Measurements from ENCODE around the gene EPN2.
A peak's percentile ranks its signal among the peaks of the same experiment; 100 is the strongest.

Gene EPN2

GRCh38 chr17:19242323-19242722 lies 5.2 kb downstream of the EPN2 start:
- no peak for DNase-seq

GRCh38 chr17:19242926-19243325 lies 5.8 kb downstream of the EPN2 start:
- DNase-seq = no peak

- DNase-seq = no peak
These were observed 6.7 kb downstream of the EPN2 start for GRCh38 chr17:19243838-19244237.

GRCh38 chr17:19244357-19244756 lies 7.2 kb downstream of the EPN2 start:
- DNase-seq = no peak

GRCh38 chr17:19244781-19245180 lies 7.6 kb downstream of the EPN2 start:
- DNase-seq = no peak

- peak; percentile 80 for DNase-seq
These were observed 10.3 kb downstream of the EPN2 start for GRCh38 chr17:19247473-19247872.

GRCh38 chr17:19248151-19248927 lies 11.2 kb downstream of the EPN2 start:
- DNase-seq = no peak

GRCh38 chr17:19248928-19249574 lies 11.9 kb downstream of the EPN2 start:
- no peak for DNase-seq

GRCh38 chr17:19249681-19250080 lies 12.5 kb downstream of the EPN2 start:
- DNase-seq = no peak

GRCh38 chr17:19250421-19251173 lies 13.4 kb downstream of the EPN2 start:
- DNase-seq = no peak

- no peak for DNase-seq
These were observed 15.9 kb downstream of the EPN2 start for GRCh38 chr17:19253112-19253511.

- no peak for DNase-seq
These were observed 17.5 kb downstream of the EPN2 start for GRCh38 chr17:19254651-19255050.

- no peak for DNase-seq
These were observed 18.1 kb downstream of the EPN2 start for GRCh38 chr17:19255279-19255678.

GRCh38 chr17:19258371-19258770 lies 21.2 kb downstream of the EPN2 start:
- DNase-seq = no peak

GRCh38 chr17:19260958-19261357 lies 23.8 kb downstream of the EPN2 start:
- DNase-seq = no peak

- DNase-seq = no peak
These were observed 24.3 kb downstream of the EPN2 start for GRCh38 chr17:19261426-19261825.

- DNase-seq = no peak
These were observed 25.8 kb downstream of the EPN2 start for GRCh38 chr17:19262650-19263631.

- DNase-seq = no peak
These were observed 26.5 kb downstream of the EPN2 start for GRCh38 chr17:19263641-19264051.

GRCh38 chr17:19264268-19264667 lies 27.1 kb downstream of the EPN2 start:
- no peak for DNase-seq

- no peak for DNase-seq
These were observed 27.5 kb downstream of the EPN2 start for GRCh38 chr17:19264681-19265080.

GRCh38 chr17:19265755-19266154 lies 28.6 kb downstream of the EPN2 start:
- no peak for DNase-seq

- DNase-seq = no peak
These were observed 31.4 kb downstream of the EPN2 start for GRCh38 chr17:19268611-19269010.

- DNase-seq = no peak
These were observed 31.9 kb downstream of the EPN2 start for GRCh38 chr17:19269106-19269505.
